ENCODE results near the gene COPZ2.
"Not testable (repeated sequence)": the region's sequence is repeated elsewhere in the genome, so short reads cannot be mapped to it uniquely, and the experiment has no call there.

The COPZ2 gene

GRCh38 chr17:48055531-48056245, 18.1 kb upstream of the COPZ2 start:
- no peak for DNase-seq

- peak; percentile 16 for DNase-seq
Observed at GRCh38 chr17:48054238-48055185, 16.9 kb upstream of the COPZ2 start.

GRCh38 chr17:48053758-48054237, 16.2 kb upstream of the COPZ2 start:
- no peak for DNase-seq

- peak; percentile 85 for DNase-seq
Observed at GRCh38 chr17:48052956-48053757, 15.6 kb upstream of the COPZ2 start.

GRCh38 chr17:48051706-48052486, 14.3 kb upstream of the COPZ2 start:
- no peak for DNase-seq

- DNase-seq: no peak
Observed at GRCh38 chr17:48051283-48051682, 13.7 kb upstream of the COPZ2 start.

GRCh38 chr17:48048384-48049126, 11.0 kb upstream of the COPZ2 start:
- peak; percentile 71 for DNase-seq

GRCh38 chr17:48047741-48048383, 10.3 kb upstream of the COPZ2 start, which contains the start of gene NFE2L1:
Gene NFE2L1 (plus strand): TSS chr17:48048359. CDS start chr17:48051119, 2,760 bp downstream.
- peak; percentile 100 for DNase-seq

- no peak for DNase-seq
Observed at GRCh38 chr17:48047113-48047740, 9.6 kb upstream of the COPZ2 start.

GRCh38 chr17:48046296-48046695, 8.7 kb upstream of the COPZ2 start:
- DNase-seq: no peak

- no peak for DNase-seq
Observed at GRCh38 chr17:48045316-48046001, 7.9 kb upstream of the COPZ2 start.

- DNase-seq: no peak
Observed at GRCh38 chr17:48044851-48045250, 7.3 kb upstream of the COPZ2 start.

- DNase-seq: no peak
Observed at GRCh38 chr17:48043176-48043575, 5.6 kb upstream of the COPZ2 start.

GRCh38 chr17:48038687-48039086, 1.1 kb upstream of the COPZ2 start:
- DNase-seq: no peak

- DNase-seq: no peak
Observed at GRCh38 chr17:48037838-48038323, 284 bp upstream of the COPZ2 start.

- DNase-seq: no peak
Observed at GRCh38 chr17:48036693-48037035, 933 bp downstream of the COPZ2 start.

GRCh38 chr17:48034734-48035133, 2.9 kb downstream of the COPZ2 start:
- DNase-seq: not testable (repeated sequence)

- DNase-seq: no peak
Observed at GRCh38 chr17:48031966-48032365, 5.6 kb downstream of the COPZ2 start.

- no peak for DNase-seq
Observed at GRCh38 chr17:48030531-48030930, 7.1 kb downstream of the COPZ2 start.

- DNase-seq: no peak
Observed at GRCh38 chr17:48028736-48029135, 8.9 kb downstream of the COPZ2 start.

All from NCI-H345 (cell line).